AG10803 (cell line): ENCODE measurements around the gene PCDHGA8.

Source experiments
- DNase-seq: peaks from one replicate; pipeline ENCODE4 v3.0.0; 2010; ENCODE audit warnings: low read depth
- H3K4me3 ChIP-seq: 2 replicates; pipeline ENCODE4 v1.5.1; 2011; ENCODE audit warnings: mild to moderate bottlenecking, low read length, control low read depth
- TF ChIP-seq, protein P1 (sequence below): conservative IDR thresholded peaks from 2 replicates; pipeline ENCODE4 v1.5.1; 2011; ENCODE audit warnings: mild to moderate bottlenecking, low read length, control low read depth, inconsistent platforms

Gene PCDHGA8

DNA sequence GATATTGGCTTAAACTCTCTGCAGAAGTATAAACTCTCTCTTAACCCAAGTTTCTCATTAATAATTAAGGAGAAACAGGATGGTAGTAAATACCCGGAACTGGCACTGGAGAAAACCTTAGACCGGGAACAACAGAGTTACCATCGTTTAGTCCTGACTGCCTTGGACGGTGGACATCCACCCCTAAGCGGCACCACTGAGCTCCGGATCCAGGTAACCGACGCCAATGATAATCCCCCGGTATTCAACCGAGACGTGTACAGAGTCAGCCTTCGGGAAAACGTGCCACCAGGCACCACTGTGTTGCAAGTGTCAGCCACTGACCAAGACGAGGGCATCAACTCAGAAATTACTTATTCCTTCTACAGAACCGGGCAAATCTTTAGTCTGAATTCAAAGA is 6.2 kb downstream of the PCDHGA8 start:
- DNase-seq: no peak
- TF ChIP-seq, protein P1, sequence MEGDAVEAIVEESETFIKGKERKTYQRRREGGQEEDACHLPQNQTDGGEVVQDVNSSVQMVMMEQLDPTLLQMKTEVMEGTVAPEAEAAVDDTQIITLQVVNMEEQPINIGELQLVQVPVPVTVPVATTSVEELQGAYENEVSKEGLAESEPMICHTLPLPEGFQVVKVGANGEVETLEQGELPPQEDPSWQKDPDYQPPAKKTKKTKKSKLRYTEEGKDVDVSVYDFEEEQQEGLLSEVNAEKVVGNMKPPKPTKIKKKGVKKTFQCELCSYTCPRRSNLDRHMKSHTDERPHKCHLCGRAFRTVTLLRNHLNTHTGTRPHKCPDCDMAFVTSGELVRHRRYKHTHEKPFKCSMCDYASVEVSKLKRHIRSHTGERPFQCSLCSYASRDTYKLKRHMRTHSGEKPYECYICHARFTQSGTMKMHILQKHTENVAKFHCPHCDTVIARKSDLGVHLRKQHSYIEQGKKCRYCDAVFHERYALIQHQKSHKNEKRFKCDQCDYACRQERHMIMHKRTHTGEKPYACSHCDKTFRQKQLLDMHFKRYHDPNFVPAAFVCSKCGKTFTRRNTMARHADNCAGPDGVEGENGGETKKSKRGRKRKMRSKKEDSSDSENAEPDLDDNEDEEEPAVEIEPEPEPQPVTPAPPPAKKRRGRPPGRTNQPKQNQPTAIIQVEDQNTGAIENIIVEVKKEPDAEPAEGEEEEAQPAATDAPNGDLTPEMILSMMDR: no peak
- H3K4me3 ChIP-seq: peak overlapping the region; percentile 17; the same call in 1 of the 2 replicates

DNA sequence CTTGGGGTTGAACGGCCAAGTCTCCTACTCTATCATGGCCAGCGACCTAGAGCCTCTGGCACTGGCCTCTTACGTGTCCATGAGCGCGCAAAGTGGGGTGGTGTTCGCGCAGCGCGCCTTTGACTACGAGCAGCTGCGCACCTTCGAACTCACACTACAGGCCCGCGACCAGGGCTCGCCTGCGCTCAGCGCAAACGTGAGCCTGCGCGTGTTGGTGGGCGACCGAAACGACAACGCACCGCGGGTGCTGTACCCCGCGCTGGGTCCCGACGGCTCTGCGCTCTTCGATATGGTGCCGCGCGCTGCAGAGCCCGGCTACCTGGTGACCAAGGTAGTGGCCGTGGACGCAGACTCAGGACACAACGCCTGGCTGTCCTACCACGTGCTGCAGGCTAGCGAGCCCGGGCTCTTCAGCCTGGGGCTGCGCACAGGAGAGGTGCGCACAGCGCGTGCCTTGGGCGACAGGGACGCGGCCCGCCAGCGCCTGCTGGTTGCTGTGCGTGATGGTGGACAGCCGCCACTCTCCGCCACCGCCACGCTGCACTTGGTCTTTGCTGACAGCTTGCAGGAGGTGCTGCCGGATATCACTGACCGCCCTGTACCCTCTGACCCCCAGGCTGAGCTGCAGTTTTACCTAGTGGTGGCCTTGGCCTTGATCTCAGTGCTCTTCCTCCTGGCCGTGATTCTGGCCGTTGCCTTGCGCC is 7.3 kb downstream of the PCDHGA8 start:
- H3K4me3 ChIP-seq: peak overlapping the region; percentile 22
- TF ChIP-seq, protein P1: no peak
- no peak for DNase-seq

DNA sequence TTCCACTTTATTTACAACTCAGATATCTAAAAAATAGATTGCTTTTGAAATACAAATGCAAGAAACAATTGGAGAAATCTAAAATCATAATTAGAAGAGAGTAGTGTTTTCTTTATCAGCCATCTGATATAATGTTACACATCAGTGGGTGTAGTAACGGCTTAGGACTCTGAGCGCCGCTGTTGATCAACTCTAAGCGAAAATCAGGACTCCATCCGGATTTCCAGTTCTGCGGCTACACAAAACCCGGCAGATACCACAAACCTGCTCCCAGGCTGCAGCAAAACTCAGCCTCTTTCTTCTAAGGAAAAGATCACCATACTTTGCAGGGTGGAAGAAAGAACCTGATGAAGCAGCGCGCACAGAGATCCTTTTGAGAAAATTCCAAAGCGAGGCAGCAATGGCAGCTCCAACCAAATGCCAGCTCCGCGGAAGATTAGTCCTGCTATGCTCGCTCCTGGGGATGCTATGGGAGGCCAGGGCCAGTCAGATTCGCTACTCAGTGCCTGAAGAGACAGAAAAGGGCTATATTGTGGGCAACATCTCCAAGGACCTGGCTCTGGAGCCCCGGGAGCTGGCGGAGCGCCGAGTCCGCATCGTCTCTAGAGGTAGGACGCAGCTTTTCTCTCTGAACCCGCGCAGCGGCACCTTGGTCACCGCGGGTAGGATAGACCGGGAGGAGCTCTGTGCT is 10.3 kb downstream of the PCDHGA8 start, which contains the start of gene PCDHGA9:
TSS of gene PCDHGA9 (plus strand) at position 226 of the 691 bp plus-strand sequence. CDS start at position 401, 175 bp downstream.
- peak within 1 kb of the TSS; percentile 36 for H3K4me3 ChIP-seq
- TF ChIP-seq, protein P1: peak; percentile 50
- DNase-seq: peak; percentile 41

DNA sequence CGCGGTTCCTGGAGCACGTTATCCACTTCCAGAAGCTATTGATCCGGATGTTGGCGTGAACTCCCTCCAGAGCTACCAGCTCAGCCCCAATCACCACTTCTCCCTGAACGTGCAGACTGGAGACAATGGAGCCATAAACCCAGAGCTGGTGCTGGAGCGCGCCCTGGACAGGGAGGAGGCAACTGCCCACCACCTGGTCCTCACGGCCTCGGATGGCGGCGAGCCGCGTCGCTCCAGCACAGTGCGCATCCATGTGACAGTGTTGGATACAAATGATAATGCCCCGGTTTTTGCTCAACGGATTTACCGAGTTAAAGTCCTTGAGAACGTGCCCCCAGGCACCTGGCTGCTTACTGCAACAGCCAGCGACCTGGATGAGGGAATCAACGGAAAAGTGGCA is 11.0 kb downstream of the PCDHGA8 start:
- DNase-seq: no peak
- no peak overlapping the region for H3K4me3 ChIP-seq
- TF ChIP-seq, protein P1: no peak

DNA sequence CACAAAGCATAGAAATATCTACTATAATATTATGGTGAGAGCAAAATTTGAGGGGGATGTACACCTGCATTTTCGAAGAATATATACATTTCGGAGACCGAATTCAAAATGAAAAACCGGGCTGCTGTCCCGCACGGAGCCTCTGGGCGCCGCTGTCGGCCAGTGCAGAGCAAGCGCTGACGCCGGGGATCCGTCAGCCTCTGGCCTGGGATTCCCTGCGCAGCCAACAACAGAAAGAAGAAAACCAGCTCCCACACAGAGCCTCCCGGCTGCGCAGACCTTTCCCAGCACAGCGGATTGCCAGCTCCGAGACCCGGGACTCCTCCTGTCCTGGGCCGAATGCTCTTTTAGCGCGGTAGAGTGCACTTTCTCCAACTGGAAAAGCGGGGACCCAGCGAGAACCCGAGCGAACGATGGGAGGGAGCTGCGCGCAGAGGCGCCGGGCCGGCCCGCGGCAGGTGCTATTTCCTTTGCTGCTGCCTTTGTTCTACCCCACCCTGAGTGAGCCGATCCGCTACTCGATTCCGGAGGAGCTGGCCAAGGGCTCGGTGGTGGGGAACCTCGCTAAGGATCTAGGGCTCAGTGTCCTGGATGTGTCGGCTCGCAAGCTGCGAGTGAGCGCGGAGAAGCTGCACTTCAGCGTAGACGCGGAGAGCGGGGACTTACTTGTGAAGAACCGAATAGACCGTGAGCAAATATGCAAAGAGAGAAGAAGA is 15.5 kb downstream of the PCDHGA8 start, which contains the start of gene PCDHGB6:
TSS of gene PCDHGB6 (plus strand) at position 232 of the 716 bp plus-strand sequence. CDS start at position 414, 182 bp downstream.
- peak; percentile 37 for DNase-seq
- TF ChIP-seq, protein P1: peak; percentile 59
- H3K4me3 ChIP-seq: peak within 1 kb of the TSS; percentile 45

DNA sequence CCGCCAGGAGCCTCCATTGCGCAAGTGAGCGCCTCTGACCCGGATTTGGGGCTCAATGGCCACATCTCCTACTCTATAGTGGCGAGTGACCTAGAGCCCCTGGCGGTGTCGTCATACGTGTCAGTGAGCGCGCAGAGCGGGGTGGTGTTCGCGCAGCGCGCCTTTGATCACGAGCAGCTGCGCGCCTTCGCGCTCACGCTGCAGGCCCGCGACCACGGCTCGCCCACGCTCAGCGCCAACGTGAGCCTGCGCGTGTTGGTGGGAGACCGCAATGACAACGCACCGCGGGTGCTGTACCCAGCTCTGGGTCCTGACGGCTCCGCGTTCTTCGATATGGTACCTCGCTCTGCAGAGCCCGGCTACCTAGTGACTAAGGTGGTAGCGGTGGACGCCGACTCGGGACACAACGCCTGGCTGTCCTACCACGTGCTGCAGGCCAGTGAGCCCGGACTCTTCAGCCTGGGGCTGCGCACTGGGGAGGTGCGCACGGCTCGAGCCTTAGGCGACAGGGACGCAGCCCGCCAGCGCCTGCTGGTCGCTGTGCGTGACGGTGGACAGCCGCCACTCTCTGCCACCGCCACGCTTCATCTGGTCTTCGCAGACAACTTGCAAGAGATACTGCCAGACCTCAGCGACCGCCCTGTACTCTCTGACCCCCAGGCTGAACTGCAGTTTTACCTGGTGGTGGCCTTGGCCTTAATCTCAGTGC is 17.3 kb downstream of the PCDHGA8 start:
- no peak for DNase-seq

More for the DNA sequence above, 17.3 kb downstream of the PCDHGA8 start:
- TF ChIP-seq, protein P1: no peak
- H3K4me3 ChIP-seq: no peak overlapping the region
